PFSK-1 (cell line): ENCODE measurements around the gene TCOF1.

ENCODE experiments used
- FOXP2 ChIP-seq: optimal IDR thresholded peaks from 2 replicates; pipeline ENCODE3; 2011; ENCODE audit warnings: borderline replicate concordance, control low read depth, inconsistent platforms; ENCODE audit not compliant: insufficient read depth; ENCODE audit errors: extremely low read length, extremely low read depth
- POLR2AphosphoS5 ChIP-seq: IDR thresholded peaks from 2 replicates; pipeline ENCODE4 v1.6.1; 2012; ENCODE audit warnings: low read depth, mild to moderate bottlenecking, control low read depth, low read length, moderate library complexity
- SIN3A ChIP-seq: IDR thresholded peaks from 2 replicates; pipeline ENCODE4 v1.6.1; 2012; ENCODE audit warnings: mild to moderate bottlenecking, low read length, moderate library complexity, borderline replicate concordance; ENCODE audit not compliant: insufficient read depth
- TAF1 ChIP-seq: IDR thresholded peaks from 2 replicates; pipeline ENCODE4 v1.6.1; 2012; ENCODE audit warnings: low read length, control low read depth, borderline replicate concordance; ENCODE audit not compliant: insufficient read depth
- TF ChIP-seq, protein P1 (sequence below), 2 experiments: IDR thresholded peaks; 2 replicates each; pipeline versions ENCODE4 v1.6.1 to v1.8.0; 2011 to 2012; ENCODE audit warnings: low read depth in 2 of 2, low read length in 2 of 2, control low read depth in 1 of 2, inconsistent platforms in 1 of 2, mild to moderate bottlenecking in 1 of 2, moderate library complexity in 1 of 2; ENCODE audit not compliant: insufficient read depth in 1 of 2

Gene TCOF1

GRCh38 chr5:150396267-150396666 lies 38.8 kb downstream of the TCOF1 start:
- TF ChIP-seq, protein P1, sequence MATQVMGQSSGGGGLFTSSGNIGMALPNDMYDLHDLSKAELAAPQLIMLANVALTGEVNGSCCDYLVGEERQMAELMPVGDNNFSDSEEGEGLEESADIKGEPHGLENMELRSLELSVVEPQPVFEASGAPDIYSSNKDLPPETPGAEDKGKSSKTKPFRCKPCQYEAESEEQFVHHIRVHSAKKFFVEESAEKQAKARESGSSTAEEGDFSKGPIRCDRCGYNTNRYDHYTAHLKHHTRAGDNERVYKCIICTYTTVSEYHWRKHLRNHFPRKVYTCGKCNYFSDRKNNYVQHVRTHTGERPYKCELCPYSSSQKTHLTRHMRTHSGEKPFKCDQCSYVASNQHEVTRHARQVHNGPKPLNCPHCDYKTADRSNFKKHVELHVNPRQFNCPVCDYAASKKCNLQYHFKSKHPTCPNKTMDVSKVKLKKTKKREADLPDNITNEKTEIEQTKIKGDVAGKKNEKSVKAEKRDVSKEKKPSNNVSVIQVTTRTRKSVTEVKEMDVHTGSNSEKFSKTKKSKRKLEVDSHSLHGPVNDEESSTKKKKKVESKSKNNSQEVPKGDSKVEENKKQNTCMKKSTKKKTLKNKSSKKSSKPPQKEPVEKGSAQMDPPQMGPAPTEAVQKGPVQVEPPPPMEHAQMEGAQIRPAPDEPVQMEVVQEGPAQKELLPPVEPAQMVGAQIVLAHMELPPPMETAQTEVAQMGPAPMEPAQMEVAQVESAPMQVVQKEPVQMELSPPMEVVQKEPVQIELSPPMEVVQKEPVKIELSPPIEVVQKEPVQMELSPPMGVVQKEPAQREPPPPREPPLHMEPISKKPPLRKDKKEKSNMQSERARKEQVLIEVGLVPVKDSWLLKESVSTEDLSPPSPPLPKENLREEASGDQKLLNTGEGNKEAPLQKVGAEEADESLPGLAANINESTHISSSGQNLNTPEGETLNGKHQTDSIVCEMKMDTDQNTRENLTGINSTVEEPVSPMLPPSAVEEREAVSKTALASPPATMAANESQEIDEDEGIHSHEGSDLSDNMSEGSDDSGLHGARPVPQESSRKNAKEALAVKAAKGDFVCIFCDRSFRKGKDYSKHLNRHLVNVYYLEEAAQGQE (IDR thresholded peaks at IDR 0.05; ENCODE audit: insufficient read depth in 1 of 2, low read depth in 2 of 2, low read length in 2 of 2): no peak
- TF ChIP-seq SIN3A (no peak), POLR2AphosphoS5 (no peak), FOXP2 (no peak), TAF1 (no peak)

DNA sequence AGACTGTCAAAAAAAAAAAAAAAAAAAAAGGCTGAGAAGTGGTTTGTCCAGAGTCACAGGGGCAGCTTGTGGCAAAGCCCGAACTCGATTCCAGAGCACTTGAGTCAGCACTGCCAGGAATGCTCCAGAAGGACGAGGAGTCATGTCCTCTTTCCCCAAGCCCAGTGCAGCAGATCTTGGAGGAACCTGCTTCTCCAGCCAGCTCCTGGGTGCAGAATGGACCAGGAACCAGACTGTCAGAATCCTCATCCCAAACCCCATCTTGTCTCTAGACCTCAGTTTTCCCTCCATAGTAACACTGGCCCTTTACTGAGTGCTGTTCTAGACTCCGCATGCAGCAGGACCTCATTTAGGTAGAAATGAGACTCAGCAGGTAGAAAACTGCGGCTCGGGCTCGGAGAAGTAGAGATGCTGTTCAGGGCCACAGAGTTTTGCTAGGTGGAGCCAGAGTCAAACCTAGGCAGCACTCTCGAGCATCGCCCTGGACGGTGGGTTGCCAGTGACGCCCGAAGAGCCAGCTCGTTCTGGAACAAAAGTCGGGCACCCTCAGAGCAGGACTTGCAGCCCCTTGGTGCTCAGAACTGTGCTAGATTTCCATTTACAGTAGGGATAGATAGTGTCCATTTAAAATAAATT lies 39.8 kb downstream of the TCOF1 start:
- TF ChIP-seq POLR2AphosphoS5: no peak
- TF ChIP-seq TAF1: no peak
- TF ChIP-seq, protein P1 (IDR thresholded peaks at IDR 0.05; ENCODE audit: insufficient read depth in 1 of 2, low read depth in 2 of 2, low read length in 2 of 2): no peak
- TF ChIP-seq SIN3A: no peak

DNA sequence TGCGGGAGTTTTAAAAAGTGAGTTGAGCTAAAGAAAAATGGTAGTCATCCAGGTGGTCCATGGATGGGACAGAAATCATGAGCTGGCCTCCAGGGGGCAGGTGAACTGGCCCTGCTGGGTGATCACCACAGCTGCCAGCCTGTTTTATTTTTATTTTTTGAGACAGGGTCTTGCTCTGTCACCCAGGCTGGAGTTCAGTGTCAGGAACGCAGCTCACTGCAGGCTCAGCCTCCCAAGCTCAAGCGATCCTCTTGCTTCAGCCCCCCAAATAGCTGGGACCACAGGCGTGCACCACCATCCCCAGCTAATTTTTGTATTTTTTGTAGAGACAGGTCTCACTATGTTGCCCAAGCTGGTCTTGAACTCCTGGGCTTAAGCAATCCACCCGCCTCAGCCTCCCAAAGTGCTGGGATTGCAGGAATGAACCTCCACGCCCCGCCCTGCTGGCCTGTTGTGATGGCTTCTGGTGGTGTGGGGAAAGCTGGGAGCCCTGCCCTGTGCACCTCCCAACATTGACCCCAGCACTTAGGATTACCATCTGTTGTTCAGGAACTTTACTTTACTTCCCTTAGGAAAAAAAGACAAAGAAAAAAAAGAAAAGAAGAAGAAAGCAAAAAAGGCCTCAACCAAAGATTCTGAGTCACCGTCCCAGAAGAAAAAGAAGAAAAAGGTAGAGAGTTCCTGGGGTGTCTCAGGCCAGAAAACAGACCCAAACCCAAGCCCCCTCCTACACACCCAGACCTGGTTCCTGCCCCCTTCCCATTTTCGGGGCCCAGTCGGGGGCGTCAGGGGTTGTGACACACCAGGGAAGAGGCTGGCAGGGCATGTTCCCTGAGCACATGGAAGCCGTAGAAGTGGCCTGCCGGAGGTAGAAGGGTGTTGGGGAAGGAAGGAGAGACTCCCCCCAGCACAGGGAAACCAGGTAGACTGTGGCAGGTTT lies 40.6 kb downstream of the TCOF1 start:
- TF ChIP-seq SIN3A (no peak), TAF1 (no peak), POLR2AphosphoS5 (no peak), FOXP2 (no peak)
- TF ChIP-seq, protein P1 (IDR thresholded peaks at IDR 0.05; ENCODE audit: insufficient read depth in 1 of 2, low read depth in 2 of 2, low read length in 2 of 2): no peak

- no peak for TF ChIP-seq SIN3A
- TF ChIP-seq POLR2AphosphoS5: no peak
- TF ChIP-seq, protein P1 (IDR thresholded peaks at IDR 0.05; ENCODE audit: insufficient read depth in 1 of 2, low read depth in 2 of 2, low read length in 2 of 2): no peak
- TF ChIP-seq FOXP2: no peak
- no peak for TF ChIP-seq TAF1
Measured at GRCh38 chr5:150398722-150399523, 41.4 kb downstream of the TCOF1 start.
